ENCODE results near the gene NPSR1.
A peak's percentile ranks its signal among the peaks of the same experiment; 100 is the strongest.

Gene NPSR1

GRCh38 chr7:34720289-34720688 lies 62.3 kb downstream of the NPSR1 start:
- DNase-seq (ENCODE audit: low spot score), result no peak

DNA sequence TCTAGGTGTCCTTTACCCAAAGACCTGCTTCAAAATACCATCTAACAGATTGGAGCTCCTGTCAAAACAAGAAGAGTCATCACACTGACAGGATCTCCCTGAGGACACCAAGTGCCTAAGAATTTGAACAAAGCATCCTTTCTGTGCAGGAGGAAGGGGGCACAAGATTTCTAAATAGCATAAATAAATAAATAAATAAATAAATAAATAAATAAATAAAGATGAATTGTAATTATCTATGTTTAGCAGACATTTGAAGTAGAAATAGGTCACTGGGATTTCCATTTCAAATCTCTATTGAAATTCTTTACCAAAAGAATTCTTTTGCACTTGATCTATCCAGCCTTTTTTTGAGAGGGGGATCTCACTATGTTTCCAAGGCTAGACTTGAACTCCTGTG lies 65.3 kb downstream of the NPSR1 start:
- no peak for DNase-seq (ENCODE audit: low spot score)

DNA sequence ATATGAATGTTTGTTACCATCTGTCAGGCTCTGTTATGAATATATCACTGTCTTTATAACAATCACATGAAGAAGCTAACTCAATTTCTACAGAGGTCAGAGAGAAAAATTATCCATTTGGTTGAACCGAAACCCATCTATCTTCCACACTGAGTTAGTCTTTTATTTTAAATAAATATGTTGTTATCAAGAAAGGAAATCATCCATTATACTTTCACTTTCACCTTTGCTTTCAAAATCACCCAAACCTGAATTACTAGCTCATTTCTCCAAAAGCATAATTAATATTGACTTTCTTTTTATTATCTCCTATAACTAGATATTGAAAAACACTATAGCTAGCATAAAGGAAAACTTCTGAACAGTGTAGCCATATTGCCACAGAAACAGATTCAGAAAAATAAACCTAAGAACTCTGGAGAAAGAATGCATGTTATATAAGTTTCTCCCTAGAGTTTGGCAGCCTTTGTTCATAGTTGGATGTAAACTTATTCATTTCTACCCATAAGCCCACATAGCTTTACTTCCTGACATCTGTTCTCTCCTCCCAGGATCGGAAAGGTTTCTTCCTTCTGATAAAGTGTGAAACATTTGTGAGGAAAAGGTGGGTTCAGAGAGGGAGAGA lies 66.0 kb downstream of the NPSR1 start:
- no peak for DNase-seq (ENCODE audit: low spot score)

GRCh38 chr7:34726221-34726620 lies 68.2 kb downstream of the NPSR1 start:
- no peak for DNase-seq (ENCODE audit: low spot score)

DNA sequence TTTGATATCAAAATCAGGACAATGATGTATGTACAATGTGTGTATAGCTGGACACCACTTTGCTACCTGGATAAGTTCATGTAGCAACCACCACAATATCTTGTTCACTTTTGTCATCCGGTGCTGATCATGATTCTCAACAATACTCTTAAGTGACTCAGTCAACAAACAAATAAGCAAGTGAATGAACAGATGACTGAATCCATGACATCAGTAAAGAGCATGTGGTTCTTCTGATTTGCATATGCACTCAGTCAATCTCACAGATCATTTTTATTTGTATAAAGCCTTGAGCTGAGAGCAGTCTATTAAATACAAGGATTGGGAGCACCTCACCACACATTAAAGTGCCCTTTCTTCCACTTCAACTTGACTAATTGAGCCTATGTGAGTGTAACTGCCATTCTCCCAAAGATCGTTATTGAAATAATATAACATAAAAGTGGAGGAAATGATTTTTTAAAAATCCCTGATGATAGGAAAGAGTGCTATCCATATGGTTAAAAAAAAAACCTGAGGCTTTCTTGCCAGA lies 69.5 kb downstream of the NPSR1 start:
- no peak for DNase-seq (ENCODE audit: low spot score)

- DNase-seq (ENCODE audit: low spot score), result no peak
Observed at GRCh38 chr7:34728156-34728555, 70.1 kb downstream of the NPSR1 start.

DNA sequence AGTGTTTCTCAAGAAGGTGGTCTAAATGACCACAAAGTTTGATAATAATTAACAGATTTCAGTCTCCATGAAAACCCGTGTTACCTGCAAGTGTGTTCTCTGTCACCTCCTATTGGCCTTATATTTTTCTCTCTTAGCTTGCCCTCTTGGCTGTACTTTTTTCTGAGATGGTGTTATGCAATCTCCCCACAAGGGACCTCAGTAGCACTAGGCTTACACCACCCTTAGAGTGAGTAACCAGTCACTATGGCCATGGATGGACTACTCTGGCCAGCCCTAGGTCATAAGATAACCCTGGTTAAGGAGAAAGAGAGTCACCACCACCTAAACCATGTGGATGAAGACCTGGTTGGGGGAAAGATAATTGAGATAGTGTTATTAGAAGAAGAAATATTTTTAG lies 76.8 kb downstream of the NPSR1 start:
- no peak for DNase-seq (ENCODE audit: low spot score)

DNA sequence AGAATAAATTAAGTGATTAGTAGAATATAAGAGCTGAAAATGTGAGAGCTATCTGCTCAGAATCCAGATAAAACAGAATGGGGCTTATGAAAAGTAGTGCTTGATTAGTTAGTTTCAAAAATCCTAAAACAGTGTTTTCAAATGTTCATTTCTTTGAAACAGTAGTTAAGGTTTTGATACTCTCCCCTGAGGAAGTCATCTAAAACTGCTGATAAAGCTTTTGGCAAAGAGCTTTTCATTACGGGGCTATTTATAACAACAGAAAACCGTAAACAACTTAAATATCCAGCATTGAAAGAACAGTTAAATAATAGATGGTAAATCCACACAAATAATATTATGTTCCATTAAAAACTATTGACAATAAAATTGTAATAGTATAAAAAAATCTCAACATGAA lies 77.5 kb downstream of the NPSR1 start:
- DNase-seq (ENCODE audit: low spot score), result no peak

DNA sequence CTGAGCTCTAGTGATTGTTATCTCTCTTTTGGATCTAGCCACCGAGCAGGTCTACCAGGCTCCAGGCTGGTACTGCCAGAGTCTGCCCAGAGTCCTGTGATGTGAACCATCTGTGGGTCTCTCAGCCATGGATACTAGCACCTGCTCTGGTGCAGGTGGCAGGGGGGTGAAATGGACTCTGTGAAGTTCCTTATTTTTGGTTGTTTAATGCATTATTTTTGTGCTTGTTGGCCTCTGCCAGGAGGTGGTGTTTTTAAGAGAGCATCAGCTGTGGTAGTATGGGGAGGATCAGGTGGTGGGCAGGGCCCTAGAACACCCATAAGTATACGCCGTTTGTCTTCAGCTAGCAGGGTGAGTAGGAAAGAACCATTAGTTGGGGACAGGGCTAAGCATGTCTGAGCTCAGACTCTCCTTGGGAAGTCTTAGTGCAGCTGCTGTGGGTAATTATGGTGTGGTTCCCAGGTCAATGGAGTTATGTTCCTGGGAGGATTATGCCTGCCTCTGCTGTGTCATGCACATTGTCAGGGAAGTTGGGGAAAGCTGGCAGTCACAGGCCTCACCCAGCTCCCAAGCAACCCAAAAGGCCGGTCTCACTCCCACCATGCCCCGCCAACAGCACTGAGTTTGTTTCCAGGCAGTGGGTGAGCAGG lies 81.8 kb downstream of the NPSR1 start:
- no peak for DNase-seq (ENCODE audit: low spot score)

- DNase-seq (ENCODE audit: low spot score), result no peak
Observed at GRCh38 chr7:34740840-34741239, 82.8 kb downstream of the NPSR1 start.

DNA sequence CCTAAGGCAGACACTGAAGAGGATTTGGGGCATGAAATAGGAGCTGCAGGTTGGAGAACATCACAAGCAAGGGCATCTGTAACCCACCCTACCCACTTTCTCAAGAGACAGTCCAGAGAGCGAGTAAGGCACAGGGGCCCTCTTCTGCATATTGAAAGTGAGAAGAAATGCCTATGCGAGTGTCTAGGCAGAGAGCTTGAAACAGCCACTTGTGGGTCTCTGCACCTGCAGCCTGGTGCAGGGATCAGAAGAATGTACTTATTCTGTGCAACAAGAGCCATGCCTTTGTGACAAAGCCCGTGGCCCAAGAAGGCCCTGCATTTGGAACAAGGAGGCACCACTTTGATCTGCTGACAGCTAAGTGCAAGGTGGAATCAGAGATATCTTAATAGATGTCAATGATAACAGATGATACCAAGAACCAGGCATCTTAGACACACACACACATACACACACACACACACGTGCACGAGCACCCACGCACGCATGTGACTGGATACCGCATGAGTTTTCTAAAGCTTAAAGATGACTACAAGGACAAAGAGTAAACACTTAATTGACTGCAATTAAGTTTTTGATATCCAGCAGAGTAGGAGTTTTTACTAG lies 89.3 kb downstream of the NPSR1 start:
- no peak for DNase-seq (ENCODE audit: low spot score)

DNA sequence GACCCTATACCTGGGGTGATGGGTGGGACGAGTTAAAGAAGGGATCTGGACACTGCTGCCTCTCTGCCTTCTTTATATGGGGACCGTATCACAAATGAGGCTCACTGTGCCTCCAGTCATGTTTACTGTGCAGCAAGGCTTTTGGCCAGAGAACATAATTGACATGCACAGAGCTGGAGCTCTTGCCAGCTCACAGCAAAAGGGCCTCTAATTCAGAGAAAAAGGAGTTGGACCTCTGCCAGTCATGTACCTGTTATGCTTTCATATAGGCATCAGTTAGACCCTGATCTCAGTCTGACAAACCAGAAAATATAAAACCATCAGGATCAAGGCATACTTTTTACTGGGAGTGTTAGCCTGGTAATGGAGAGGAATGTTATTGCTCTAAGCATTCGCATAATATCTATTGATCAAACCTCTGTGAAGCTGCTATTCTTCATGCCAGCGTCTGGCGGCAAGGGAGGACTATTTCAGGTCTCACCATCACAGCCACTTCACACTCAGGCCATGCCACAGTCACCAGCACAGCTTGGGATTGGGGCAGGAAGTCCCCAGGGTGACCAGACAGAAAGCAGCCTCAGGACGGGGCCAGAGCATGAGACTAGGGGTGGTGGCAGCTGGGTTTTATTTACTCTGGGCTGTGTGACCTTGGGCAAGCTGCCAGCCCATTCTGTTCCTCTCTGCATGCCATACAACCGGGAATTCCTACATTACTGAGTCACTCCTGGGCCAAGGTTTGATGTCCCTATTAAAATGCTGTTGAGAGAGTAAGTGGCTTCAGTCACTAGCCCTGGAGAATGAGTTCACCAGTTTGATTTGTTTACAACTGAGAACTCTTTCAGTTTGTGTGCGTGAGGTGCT lies 90.1 kb downstream of the NPSR1 start:
- peak; percentile 45 for DNase-seq (ENCODE audit: low spot score)

- no peak for DNase-seq (ENCODE audit: low spot score)
Observed at GRCh38 chr7:34748728-34749089, 90.7 kb downstream of the NPSR1 start.

DNA sequence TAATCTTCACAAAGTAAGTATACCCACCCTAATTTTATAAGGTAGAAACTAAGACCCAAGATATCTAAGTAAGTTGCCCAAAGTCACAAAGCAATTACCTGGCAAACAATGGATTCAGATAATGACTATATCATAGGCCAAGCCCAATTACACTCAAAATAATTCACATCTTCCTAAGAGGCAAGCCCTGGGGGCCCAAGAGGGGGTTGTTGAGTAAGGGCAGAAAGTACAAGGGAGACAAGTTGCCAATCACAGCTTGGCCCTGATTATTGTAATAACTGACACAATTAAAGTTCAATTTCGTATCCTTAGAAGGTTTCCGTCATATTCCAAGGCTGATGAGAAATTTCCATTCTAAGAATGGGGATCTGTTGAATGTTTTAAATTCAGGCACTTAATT lies 91.4 kb downstream of the NPSR1 start:
- DNase-seq (ENCODE audit: low spot score), result no peak

DNA sequence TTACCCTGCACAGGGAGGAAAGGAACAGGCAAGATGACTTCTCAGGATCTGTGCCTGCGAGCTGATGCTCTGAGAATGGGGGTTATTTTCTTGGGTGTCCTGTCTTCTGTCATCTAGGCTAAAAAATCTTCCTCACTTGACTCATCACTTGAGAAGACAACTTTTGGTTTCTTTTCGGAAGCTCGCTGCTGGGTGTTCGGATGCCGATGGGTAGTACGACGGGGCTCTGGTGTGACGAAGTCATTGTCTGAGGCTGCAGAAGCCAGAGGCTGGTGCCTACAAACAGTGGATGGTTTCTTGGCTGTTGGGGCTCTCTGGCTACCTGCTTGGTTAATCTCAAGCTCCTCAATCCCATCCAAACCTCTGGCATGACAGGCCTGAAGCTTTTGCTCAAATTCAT lies 92.2 kb downstream of the NPSR1 start:
- no peak for DNase-seq (ENCODE audit: low spot score)

DNA sequence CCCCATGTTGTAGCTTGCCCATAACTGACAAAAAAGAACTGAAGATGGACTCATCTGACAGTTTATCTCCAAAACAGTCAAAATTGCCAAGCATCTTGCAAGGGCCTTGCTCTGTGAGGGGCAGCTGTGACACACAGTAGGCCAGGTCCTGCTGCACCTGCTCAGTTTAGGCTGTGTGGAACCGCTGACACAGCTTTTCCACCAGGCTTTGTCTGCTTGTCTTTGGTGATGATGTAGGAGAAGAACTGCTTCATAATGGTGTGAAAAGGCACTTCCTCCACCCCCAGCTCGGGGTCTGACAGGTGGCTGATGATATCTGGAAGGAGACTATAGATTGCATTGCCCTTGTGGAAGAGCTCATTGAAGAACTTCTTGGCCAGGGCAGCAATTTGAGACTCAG lies 92.6 kb downstream of the NPSR1 start:
- no peak for DNase-seq (ENCODE audit: low spot score)

GRCh38 chr7:34751725-34752643 lies 94.0 kb downstream of the NPSR1 start:
- DNase-seq (ENCODE audit: low spot score), result no peak

GRCh38 chr7:34752929-34753328 lies 94.9 kb downstream of the NPSR1 start:
- no peak for DNase-seq (ENCODE audit: low spot score)

DNA sequence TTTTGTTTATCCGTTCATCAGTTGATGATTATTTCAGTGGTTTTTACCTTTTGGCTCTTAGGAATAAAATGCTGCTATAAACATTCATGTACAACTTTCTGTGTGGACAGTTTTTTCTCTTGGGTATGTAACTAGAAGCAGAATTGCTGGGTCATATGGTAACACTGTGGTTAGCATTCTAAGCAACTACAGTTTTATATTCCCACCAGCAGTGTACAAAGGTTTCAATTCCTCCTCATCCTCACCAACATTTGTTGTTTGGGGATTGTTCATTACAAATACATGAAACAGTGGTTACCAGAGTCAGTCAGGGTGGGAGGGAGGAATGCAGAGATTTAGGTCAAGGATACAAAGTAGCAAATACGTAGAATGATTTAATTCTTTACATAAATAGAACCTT lies 97.0 kb downstream of the NPSR1 start:
- no peak for DNase-seq (ENCODE audit: low spot score)

GRCh38 chr7:34756025-34756437 lies 98.0 kb downstream of the NPSR1 start:
- peak; percentile 31 for DNase-seq (ENCODE audit: low spot score)

DNA sequence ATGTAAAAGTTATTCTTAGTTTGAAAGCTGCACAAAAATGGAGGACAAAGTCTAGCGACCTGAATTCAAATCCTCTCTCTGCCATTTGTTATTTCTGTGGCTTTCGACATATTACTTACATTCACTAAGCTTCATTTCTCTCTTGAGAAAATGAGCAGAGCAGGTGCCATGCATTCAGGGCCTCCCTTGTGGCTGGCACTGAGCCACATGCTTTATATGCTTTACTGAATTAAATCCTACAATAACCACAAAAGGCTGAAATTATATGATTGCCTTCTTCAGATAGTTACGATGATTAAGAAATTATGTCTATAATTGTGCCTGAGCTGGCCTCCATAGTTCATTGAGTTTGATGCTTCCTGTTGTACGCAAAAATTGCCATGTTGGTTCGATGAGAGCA lies 98.7 kb downstream of the NPSR1 start:
- no peak for DNase-seq (ENCODE audit: low spot score)

All from iPS-NIHi11 (cell line).